ENCODE data around the gene VPS8. TPM values are rescaled to one million over a fixed set of nuclear protein-coding genes. Genes with fewer than 3 reads are reported as not detected.

Gene VPS8
- total RNA-seq, 1 experiment from 2014 or later: 37.6 TPM

DNA sequence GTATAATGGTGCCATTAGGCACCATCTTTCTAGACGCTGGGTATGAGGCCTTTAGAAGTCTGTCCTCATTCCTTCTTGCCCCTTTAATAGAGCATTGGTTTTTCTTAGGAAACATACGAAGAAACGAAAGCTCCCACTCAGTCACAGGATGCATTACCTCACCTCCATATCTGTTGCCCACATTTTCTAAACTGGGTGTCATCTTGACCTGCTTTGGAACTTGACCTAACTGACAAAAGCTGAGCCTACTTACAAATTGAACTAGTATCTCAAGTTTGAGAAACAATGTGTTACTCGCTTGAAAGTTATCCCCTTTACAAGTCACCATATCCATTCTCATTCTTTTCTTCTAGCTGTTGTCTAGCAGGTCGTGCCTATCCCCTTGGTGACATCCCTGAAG is 102.7 kb downstream of the VPS8 start:
- Histone ChIP-seq H3K9me2 (ENCODE audit: insufficient read depth) (no peaks in the 10 kb centered on the region), H3K4me3 (replicated peaks in 1 of 2; ENCODE audit: low read depth in 1 of 2, low read length in 2 of 2) (no peak overlapping the region), H3K4me2 (ENCODE audit: low read length) (no peak overlapping the region), H3K27ac (ENCODE audit: low read depth, low read length) (no peak overlapping the region), H3K9ac (ENCODE audit: low read length) (no peak overlapping the region), H3K79me2 (ENCODE audit: insufficient read depth, low read length) (no peaks in the 10 kb centered on the region), H2AFZ (ENCODE audit: low read depth, low read length, poor library complexity, severe bottlenecking) (no peak overlapping the region), H3K27me3 (ENCODE audit: insufficient read depth, low read length) (no peaks in the 10 kb centered on the region), H3K36me3 (ENCODE audit: control insufficient read depth in 1 of 2, insufficient read depth in 2 of 2, low read length in 2 of 2) (no peaks in the 10 kb centered on the region; a peak in 2 of 4 replicates), H3K4me1 (ENCODE audit: control insufficient read depth in 1 of 2, insufficient read depth in 2 of 2, low read length in 2 of 2) (no peaks in the 10 kb centered on the region), H4K20me1 (ENCODE audit: insufficient read depth) (no peaks in the 10 kb centered on the region), H3K9me3 (ENCODE audit: control insufficient read depth in 1 of 2, insufficient read depth in 1 of 2, low read depth in 1 of 2, low read length in 2 of 2) (no peaks in the 10 kb centered on the region)
- ChIA-PET CTCF (no interaction called here), RAD21 (ENCODE audit: low non-redundant PET in 1 of 2, low total read pairs in 2 of 2, uncharacterized antibody in 2 of 2, unreplicated experiment in 2 of 2) (no interaction called here), POLR2A (no interaction called here)
- DNase-seq (ENCODE audit: low read depth, low spot score) (no peak), ATAC-seq (no peak)
- intact Hi-C loops (cut with micrococcal nuclease): no loop called here
- no TSS peak for BruUV-seq (replicated peaks)
- no peak for TF ChIP-seq YY1 (IDR thresholded peaks at IDR 0.05; ENCODE audit: extremely low read depth, insufficient replicate concordance, low read depth, low read length)
- TF ChIP-seq, protein P1, sequence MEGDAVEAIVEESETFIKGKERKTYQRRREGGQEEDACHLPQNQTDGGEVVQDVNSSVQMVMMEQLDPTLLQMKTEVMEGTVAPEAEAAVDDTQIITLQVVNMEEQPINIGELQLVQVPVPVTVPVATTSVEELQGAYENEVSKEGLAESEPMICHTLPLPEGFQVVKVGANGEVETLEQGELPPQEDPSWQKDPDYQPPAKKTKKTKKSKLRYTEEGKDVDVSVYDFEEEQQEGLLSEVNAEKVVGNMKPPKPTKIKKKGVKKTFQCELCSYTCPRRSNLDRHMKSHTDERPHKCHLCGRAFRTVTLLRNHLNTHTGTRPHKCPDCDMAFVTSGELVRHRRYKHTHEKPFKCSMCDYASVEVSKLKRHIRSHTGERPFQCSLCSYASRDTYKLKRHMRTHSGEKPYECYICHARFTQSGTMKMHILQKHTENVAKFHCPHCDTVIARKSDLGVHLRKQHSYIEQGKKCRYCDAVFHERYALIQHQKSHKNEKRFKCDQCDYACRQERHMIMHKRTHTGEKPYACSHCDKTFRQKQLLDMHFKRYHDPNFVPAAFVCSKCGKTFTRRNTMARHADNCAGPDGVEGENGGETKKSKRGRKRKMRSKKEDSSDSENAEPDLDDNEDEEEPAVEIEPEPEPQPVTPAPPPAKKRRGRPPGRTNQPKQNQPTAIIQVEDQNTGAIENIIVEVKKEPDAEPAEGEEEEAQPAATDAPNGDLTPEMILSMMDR (IDR thresholded peaks at IDR 0.05 in 2 of 3, conservative IDR thresholded peaks at IDR 0.05 in 1 of 3; ENCODE audit: borderline replicate concordance in 1 of 3, insufficient read depth in 1 of 3, low read depth in 2 of 3, low read length in 2 of 3): no peak
- no peak for TF ChIP-seq SP1 (IDR thresholded peaks at IDR 0.05; ENCODE audit: low read depth)
- TF ChIP-seq EZH2phosphoT487 (IDR thresholded peaks at IDR 0.05; ENCODE audit: borderline replicate concordance): no peak
- TF ChIP-seq ZFX (IDR thresholded peaks at IDR 0.05): no peak
- no peak for TF ChIP-seq TCF7L2 (IDR thresholded peaks at IDR 0.05; ENCODE audit: borderline replicate concordance, extremely low read depth, insufficient read depth, insufficient read length)
- no peak for TF ChIP-seq POLR2AphosphoS5 (IDR thresholded peaks at IDR 0.05; ENCODE audit: low read depth, low read length)
- TF ChIP-seq CEBPB (IDR thresholded peaks at IDR 0.05; ENCODE audit: low read depth): no peak
- TF ChIP-seq ELF1 (IDR thresholded peaks at IDR 0.05; ENCODE audit: borderline replicate concordance, low read depth): no peak
- TF ChIP-seq CBX3 (IDR thresholded peaks at IDR 0.05; ENCODE audit: low read depth): no peak
- no peak for TF ChIP-seq ZBTB33 (IDR thresholded peaks at IDR 0.05; ENCODE audit: extremely low read depth, insufficient replicate concordance, low read length)
- TF ChIP-seq RAD21 (IDR thresholded peaks at IDR 0.05; ENCODE audit: low read depth): no peak
- TF ChIP-seq EZH2 (IDR thresholded peaks at IDR 0.05): no peak
- no peak for TF ChIP-seq ZNF274 (IDR thresholded peaks at IDR 0.05; ENCODE audit: low read depth, low read length)
- no peak for TF ChIP-seq FOSL1 (IDR thresholded peaks at IDR 0.05; ENCODE audit: low read depth)
- TF ChIP-seq ATF3 (IDR thresholded peaks at IDR 0.05): no peak

All from HCT116 (cell line).